Measurements from ENCODE around the gene RXFP1.

RXFP1 gene

DNA sequence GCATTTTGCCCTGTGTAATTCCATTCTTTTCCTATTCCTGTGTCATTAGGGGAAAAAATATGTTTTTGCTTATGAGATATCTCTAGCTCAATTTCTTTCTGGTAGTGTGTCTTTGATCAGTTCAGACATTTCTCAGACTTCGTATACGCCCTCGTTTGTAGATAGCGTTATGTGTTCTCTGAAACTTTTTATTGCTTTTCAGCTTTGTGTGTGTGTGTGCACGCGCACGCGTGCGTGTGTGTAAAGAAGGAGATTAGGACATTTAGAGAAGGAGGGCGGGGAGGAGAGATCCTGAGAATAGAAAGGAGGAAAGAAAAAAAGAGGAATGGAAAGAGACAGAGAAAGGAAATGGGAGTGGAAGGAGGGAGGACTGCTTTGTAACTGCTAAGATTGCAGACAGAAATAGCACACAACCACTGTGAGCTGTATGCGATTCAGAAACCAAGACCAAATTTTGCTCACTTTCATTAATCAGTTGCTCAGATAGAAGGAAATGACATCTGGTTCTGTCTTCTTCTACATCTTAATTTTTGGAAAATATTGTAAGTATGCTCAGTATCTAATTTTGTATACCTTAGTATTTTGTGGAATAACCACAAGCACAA is at the start of gene RXFP1:
Gene RXFP1 (plus strand): TSS at position 399 of the 605 bp plus-strand sequence. CDS start 95 bp downstream, at position 494.
- no peak for DNase-seq

DNA sequence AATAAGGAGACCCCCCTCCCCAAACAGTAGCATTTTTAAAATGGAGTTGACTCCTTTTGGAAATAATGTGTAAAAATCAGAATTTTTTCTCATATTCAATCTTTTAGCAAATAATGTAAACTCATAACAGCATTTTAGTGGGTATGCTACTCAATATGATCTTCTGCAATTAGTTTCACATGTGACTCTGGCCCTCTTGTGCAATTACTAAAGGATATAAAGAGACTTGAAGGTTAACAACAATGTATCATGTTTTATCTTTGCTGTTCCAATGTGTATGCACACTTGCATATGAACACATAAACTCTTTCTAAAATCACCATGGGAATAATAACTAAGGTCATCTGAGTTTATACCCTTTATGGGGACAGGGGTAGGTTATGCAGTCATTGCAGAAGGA is 39.9 kb upstream of the RXFP1 start:
- no peak for DNase-seq

DNA sequence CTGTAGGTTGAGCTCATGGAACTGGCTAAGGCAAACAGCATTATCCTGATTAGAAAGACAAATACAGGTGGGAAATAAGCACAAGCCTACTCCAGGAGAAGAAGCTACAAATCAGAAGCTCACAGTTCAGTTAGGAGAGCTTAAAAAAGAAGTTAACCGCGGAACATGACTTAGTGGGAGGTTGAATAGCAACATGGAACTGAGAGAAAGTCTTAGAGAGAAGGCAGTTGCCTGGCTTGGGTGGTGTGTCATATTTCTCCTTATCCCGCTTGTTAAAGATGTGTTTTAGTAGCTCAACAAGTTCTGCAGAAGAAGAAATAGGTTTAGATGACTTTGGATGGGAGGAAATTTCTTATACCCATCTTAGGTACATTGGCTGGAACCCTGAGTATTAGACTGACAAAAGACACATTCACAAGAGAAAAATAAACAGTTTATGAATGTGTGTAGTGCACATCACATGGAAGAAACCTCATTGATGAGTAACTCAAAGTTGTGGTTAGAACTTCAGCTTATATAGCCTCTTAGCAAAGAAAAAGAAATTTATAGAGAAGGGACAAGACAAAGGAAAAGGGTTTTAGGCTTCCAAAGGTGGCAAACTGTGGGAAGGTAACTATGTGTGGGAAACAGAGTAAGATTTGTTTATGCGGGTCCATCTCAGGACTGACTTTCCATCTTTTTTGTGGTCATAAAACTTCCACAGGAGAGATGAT is 37.4 kb upstream of the RXFP1 start:
- no peak for DNase-seq

DNA sequence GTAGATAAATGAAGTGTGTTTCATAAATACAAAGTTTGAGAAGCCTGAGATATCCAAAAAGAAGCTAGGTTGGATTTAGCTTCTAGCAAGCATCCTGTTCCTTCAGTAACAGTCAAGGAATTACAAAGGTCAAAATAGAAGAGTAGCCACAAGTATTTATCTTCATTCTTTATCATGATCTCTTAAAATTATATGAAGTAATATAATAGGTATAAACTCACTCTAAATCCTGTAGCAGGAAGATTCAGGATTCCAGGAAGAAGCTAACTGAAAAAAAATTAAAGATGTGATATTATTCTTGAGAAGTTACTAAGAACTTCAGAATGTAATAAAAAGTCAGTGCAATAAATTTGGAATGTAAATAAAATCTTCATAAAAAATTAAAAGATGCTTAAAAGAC is 31.1 kb upstream of the RXFP1 start:
- no peak for DNase-seq

DNA sequence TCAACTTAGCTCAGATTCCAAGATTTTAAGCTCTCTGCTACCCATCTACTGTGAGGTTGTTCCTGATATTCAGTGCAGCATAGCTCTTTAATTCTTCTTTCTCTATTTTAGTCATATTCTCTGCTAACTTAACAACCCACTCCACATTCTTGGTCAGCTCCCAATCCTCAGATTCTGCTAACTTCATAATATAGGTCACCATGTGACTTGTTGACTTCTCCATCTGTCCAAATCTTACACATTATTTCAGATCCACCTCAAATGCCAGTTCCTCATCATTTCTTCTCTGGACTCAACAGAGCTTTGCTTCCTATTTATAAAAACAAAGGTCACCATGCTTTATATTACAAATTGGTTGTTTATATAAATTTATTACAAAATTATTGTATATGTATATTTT is 29.3 kb upstream of the RXFP1 start:
- no peak for DNase-seq

DNA sequence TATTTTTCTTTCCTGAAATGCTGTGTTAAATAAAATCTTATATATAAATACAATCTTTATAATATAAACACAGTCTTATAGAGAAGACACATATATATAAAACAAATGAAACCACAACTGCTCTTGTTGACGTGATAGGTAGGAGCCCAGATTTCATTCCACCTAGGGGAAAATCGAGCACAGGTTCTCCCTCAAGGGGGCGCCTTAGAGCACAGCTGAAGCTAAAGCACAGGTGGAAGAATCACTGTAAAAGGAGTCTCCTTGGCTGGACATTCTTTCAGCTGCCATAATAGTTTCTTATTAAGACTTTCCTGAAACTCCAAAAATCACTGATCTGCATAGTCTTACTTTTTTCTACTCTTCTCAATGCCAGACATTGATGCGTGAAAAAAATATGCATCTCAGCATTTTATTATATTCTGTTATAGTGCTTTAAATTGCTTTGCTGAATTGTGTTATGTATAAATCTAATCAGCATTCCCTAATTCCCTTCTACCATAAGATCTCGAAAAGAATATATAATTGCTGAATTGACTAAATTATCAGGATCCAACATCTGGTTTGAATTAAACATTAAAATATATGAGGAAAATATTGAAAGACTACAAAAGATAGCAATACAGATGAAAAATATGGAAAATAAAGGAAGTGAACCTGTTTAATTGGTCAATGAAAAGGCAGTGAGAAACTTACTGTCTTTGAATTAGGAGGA is 25.5 kb upstream of the RXFP1 start:
- no peak for DNase-seq

DNA sequence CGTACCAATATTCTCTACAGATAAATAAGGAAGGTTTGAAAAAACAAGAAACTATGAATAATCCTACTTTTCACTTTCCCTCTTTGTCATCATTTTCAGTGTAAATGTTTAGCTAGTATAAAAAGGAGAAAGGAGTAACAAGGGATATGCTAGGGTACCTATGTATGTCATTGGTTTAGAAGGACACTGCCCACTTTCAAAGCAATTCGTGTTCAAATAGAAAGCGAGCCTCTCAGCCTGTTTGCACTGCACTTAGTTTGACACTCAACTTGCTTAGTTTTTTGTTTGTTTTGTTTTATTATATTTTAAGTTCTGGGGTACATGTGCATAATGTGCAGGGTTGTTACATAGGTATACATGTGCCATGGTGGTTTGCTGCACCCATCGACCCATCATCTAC is 21.6 kb upstream of the RXFP1 start:
- DNase-seq, result no peak

DNA sequence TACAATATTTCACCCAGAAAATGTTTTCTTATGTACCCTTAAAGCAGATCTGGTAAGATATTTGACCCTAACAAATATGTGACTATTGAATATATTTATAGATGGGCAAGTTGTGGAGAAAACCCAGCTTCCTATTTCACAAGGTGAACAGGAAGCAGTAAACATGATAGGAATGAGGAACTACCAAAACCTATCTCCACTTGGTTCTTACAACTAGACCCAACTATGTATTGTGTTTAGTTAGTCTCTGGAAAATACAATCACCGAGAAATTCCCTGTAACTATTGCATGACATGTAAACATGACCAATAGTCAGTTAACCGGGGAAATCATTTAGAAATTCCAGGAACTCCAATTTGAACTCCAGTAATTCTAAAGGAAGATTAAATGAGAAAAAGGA is 8.4 kb upstream of the RXFP1 start:
- no peak for DNase-seq

DNA sequence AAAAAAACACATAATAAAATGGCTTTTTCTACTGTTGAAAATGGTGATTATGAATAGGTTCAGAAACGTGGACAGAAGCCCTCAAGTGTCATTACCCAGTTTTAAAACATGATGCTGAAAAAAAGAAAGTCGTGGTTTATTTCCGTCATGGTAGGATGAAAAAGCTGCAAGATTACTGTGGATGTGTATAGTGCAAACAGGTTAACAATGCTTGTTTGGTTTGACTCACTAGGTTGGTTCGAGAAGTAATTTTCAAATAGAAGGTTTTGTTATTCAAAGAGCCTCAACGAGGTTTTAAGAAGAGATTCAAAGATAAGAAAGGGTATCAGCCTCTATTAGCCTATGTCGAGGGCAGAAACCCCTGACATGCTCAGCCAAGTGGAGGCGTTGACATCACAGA is 2.5 kb upstream of the RXFP1 start:
- DNase-seq, result no peak

DNA sequence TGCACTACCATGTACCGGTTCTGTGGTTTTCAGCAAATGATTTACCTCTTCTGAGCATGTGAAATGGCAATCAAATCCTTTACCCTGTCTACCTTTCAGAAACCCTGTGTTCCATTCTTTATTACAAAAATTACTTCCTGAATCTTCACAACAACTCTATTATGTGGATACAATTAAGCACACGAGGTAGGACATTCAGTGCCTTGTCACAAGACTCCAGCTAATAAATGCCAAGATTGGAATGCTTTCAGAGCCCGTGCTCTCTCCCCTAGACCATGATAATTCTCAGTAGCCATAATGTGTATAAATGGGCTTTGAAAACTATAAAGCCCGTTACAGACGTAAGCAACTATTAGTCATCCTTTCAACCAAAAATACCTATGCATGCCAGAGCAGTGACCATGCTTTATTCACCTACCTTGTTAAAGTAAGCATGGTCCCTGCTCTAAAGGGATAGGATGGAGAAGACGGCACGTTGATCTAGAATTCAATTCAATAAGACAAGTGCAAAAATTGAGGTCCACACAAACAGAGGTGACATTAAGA is 2.4 kb downstream of the RXFP1 start:
- no peak for DNase-seq

DNA sequence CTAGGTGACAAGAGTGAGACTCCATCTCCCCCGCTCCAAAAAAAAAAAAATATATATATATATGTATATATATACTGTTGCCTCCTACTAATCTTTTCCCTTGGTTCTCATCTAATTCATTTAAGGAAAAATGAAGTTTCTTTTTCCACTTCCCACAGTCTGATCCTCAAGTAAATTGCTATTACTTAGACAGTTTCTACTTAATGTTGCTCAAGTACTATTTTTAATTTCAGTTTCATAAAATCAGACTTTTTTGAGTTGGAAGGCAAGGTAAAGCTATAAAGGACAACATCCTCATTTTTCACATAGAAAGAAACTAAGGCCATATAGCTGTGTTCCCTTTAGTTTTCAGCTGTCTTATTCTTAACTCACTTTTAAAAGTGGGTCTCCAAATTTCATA is 5.8 kb downstream of the RXFP1 start:
- no peak for DNase-seq

DNA sequence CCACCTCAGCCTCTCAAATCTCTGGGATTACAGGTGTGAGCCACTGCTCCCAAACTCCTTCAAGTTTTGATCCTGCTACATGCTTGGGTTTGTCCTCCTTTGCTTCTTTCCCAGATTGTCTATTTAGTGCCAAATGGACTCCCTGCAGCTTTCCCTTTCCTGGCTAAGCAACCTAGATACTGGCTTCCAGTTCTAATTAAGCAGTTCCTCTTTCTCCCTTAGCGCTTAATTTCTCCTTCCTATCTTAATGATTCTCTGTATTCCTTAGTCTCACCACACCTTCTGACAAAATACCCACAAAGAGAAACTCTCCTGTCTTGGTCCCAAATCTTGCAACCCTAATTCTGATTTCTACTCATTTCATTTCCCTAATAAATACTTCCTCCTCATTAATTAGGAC is 7.8 kb downstream of the RXFP1 start:
- DNase-seq, result no peak

DNA sequence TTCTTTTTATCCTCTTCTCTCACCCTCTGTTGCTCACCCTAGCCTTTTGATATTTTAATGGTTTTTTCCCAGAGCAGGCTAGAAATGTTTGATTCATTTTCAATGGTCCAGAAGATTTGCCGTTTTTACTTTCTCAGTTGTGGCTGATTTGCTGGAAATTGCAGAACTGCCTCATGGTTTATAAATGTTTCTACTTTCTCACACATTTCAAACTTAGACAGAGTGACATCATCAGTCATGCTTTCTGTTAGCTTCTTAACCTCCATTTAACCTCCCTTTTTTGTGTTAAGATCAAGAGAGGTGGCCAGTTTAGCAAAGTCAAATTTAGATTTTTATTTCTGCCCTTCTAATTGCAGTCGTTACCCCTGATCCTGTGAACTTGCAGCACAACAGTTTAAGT is 8.7 kb downstream of the RXFP1 start:
- no peak for DNase-seq

DNA sequence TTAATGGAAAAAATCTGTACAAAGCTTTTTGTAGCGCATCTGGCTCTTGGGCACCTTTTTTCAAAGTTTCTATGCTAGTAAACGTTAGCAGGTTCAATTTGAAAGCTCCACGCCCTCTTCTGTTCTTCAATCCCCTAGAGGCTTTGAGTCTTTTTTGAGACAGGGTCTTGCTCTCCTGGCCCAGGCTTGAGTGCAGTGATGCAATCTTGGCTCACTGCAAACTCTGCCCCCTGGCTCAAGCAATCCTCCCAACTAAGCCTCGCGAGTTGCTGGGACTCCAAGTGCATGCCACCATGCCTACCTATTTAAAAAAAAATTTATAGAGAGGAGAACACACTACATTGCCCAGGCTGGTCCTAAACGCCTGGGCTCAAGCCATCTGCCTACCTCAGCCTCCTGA is 9.2 kb downstream of the RXFP1 start:
- DNase-seq, result no peak

DNA sequence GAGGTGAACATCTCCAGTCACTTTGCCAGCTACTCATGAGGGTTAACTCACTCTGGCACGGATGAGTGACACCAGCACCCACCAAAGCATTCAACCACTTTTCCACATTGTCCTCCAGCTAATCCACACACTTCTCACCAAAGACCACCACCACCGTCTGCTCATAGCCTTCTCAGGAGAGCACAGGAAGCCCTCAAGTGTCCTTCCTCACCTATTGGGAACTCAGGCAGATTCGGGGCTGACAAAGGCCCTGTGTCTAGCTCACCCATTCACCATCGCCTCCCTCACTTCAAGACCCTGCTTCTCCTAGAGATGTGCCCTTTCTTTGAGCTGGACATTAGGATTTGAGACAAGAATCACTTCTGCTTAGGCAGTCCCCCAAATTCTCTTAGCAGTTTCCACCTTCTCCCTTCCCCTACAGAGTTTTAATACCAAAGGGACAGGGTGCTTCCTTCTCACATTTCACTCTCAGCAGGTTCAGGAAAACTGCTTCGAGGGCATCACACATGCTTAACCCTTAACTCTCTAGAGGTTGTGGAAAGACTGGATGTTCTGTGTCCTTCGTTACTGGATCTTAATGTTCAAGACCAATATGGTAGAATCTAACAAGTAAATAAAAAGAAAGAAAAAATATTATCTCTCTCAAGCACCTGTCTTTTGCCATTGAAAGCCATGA is 11.0 kb downstream of the RXFP1 start:
- no peak for DNase-seq

DNA sequence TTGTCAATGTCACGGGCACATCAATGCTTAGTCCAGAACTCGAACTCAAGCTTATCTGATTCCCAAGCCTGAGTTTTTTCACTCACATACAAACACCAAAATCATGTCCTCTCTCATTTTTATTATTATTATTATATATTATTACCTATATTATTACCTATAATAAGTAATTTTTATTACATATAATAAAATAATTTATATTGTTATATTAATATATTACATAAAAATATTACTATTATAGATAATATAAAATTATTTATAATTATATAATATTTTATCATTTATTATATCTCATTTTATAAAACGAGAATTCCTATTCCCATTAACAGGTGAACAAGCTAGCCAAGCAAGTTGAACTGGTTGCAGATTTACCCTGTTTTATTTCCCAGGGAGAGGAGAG is 13.0 kb downstream of the RXFP1 start:
- no peak for DNase-seq

DNA sequence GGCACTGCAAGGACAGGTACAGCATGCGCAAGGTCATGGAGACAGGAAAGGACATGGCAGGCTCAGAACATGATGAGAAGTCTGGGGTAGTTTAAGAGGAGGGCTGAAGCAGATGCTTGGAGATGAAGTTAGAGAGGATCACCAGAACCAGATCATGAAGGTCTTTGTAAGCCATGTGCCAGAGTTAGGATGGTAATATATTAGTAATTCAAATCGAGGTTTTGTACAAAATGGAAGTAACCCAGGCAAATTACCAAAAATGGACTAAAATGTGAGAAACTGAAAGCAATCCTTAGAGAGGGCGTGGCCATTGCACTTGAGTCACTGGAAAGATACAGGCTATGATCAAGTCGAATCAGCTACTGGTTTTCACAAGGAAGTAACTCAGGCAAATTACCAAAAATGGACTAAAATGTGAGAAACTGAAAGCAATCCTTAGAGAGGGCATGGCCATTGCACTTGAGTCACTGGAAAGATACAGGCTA is 13.5 kb downstream of the RXFP1 start:
- DNase-seq, result no peak

DNA sequence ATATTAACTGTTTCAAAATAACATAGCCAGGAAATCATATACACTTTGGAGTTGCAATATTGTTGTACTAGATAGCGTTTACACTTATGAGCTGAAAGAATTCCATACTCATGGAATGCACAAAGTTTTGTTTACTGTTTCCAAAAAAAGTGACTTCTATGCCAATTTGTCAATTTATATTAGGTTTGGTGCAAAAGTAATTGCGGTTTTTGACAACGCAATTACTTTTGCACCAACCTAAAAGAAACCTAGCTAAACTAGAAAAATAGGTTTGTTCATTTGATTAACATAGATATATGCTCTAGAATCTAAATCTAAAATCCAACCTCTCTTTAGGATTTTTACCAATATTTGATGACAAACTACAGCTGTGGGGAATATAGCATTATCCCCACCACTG is 15.2 kb downstream of the RXFP1 start:
- DNase-seq, result no peak

DNA sequence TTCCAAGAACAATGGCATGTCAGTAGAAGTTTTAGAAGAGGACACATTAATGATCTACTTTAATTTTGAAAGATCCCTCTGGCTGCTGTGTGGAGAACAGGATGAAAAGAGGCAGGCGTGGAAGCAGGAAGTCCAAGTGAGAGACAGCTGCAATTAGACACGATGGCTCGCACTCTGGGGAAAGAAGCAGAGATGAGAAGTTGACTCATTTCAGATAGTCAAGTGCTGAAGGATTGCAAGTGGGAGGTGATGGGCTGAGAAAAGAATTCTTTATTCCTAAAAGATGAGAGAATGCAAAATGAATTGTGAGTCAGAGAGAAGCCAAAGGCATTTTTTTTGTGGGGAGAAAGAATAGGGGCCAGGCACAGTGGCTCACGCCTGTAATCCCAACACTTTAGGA is 16.5 kb downstream of the RXFP1 start:
- no peak for DNase-seq

DNA sequence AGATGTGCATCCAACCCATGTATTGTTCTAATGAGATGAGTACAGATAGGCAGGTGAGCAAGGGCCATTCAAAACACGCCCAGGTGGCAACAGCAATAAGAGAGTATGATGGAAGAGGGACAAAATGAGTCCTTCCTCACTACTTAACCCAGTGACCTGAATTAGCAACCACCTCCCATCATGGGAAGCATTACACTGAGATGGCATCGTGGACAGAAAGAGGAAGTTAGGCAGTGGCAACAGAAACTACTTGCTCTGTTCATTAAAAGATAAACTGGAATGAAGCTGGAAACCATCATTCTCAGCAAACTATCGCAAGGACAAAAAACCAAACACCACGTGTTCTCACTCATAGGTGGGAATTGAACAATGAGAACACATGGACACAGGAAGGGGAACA is 17.2 kb downstream of the RXFP1 start:
- no peak for DNase-seq

DNA sequence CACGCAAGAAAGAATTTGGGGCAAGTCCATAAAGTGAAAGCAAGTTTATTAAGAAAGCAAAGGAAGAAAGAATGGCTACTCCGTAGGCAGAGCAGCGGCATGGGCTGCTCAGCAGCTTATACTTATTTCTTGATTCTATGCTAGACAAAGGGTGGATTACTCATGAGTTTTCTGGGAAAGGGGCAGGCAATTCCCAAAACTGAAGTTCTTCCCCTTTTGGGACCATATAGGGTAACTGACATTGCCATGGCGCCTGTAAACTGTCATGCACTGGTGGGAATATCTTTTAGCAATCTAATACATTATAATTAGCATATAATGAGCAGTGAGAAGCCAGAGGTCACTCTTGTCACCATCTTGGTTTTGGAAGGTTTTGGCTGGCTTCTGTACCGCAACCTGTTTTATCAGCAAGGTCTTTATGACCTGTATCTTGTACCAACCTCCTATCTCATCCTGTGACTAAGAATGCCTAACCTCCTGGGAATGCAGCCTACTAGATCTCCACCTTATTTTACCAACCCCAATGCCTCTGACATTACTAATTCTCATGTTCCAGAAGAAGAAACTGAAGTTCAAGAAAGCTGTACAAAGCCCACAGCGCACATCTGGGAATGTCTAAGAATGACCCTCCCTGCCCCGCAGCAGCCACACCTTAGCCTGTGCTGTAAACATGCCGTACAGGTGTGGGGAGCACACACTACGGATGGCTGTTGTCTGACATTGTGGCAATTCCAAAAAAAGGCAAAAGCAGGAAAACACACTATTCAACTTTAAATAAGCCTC is 18.6 kb downstream of the RXFP1 start:
- DNase-seq, result no peak

DNA sequence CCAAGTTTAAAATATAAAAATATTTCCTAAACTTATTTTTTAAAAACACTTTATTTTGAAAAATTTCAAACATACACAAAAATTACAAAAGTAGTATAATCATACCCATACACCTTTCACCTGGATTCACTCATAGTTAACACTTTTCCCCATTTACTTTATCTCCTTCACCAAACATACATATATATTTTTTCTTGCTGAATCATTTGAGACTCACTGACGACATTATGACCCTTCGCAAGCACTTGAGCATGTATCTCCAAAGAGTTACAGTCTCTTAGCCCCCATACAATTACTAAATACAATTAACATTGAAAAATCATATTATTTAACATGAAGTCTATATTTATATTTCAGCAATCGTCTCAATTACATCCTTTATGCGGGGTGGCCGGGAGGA is 19.8 kb downstream of the RXFP1 start:
- DNase-seq, result no peak

DNA sequence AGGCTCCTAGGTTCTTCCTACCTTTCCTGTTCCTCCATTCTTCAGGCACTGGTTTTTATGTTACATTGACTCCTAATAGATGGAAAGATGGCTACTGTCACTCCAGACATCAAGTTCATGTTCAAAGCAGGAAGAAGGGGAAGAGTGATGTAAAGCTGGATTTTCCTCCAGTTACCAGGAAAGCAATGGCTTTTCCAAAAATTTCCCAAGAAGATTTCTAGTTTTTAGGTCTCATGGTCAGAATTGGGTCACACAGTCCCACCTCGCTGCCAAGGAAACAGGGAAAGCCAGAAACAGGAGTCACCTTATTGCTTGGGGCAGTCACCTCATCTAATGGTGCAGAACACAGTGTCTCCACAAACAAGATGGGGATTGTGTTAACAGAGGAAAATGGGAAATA is 21.5 kb downstream of the RXFP1 start:
- DNase-seq, result no peak

Measured in NCI-H526 treated with DMSO at 0.1 percent for 48 hours (cell line).